Suppressor macrophage treated with lipopolysaccharide for 4 hours (primary cell): ENCODE results near the gene NCCRP1.

Experiments used
- DNase-seq: peaks from one replicate; pipeline ENCODE4 v3.0.0-alpha.2; 2020

NCCRP1 gene

GRCh38 chr19:39181500-39182173, 15.1 kb upstream of the NCCRP1 start:
- no peak for DNase-seq

- no peak for DNase-seq
These were observed 14.6 kb upstream of the NCCRP1 start for GRCh38 chr19:39182174-39182505.

GRCh38 chr19:39183104-39183503, 13.7 kb upstream of the NCCRP1 start:
- DNase-seq, result no peak

DNA sequence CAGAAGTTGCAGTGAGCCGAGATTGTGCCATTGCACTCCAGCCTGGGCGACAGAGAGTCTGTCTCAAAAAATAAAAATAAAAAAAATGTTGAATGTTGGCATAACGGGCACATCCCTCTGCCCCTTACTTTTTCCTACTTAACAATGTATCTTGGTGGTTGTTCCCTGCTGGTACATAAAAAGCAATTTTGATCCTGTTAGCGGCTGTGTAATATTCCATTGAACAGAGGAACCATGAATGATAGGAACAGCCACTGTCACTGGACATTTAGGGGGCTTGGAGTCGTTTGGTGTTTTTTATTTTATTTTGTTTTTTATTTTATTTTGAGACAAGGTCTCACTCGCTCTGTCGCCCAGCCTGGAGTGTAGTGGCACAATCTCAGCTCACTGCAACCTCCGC, 10.4 kb upstream of the NCCRP1 start:
- no peak for DNase-seq

DNA sequence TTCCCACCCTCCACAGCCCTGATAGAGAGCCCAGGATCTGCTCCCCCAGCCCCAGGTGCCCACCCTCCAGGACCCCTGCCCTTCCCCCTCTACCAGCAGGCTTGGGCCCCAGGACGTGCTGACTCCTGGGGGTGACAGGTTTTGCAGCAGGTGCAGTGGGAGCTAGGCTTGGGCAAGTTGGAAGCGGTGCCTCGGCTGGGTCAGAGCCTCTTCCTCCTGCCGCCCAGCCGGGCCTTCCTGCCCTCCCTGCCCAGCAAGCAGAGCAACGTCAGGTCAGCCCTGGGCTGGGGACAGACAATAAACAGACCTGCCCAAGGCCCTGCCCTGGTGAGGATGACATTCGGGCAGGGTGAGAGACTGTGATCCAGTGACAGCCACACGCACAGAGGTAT, 9.2 kb upstream of the NCCRP1 start:
- DNase-seq, result no peak

GRCh38 chr19:39188960-39189359, 7.8 kb upstream of the NCCRP1 start:
- no peak for DNase-seq

DNA sequence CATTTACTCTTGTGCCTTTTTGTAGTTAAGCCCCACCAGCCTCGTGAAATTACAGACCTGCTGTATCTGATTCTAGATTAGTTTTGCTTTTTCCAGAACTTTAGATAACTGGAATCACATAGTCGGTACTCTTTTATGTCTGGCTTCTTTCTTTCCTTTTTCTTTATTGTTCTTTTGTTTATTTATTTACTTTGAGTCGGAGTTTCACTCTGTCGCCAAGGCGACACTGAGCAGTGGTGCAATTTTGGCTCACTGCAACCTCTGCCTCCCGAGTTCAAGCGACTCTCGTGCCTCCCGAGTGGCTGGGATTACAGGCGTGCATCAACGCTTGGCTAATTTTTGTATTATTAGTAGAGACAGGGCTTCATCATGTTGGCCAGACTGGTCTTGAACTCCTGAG, 6.0 kb upstream of the NCCRP1 start:
- DNase-seq, result no peak

GRCh38 chr19:39192846-39193245, 3.9 kb upstream of the NCCRP1 start:
- no peak for DNase-seq

DNA sequence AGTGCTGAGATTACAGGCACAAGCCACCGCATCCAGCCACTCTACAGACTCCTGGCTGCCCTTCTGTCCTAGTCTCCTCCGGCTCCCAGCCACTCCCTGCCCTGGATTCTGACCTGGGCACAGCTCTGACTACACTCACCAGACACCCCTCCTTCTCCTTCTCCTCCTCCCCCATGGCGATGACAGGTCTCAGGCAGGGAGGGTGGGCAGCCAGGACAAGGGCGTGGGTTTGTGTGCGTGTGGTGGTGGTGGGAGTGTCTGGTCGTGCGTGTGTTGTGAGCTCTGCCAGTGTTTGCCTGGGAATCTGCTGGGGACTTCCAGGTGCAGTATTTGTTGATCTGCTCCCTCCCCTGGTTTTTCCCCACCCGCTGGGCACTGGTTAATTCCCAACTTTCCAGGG, 3.0 kb upstream of the NCCRP1 start:
- no peak for DNase-seq

- DNase-seq, result no peak
These were observed 1.8 kb upstream of the NCCRP1 start for GRCh38 chr19:39194832-39195542.

- no peak for DNase-seq
These were observed 1.0 kb upstream of the NCCRP1 start for GRCh38 chr19:39195755-39196154.

- no peak for DNase-seq
These were observed 444 bp upstream of the NCCRP1 start for GRCh38 chr19:39196320-39196719.

GRCh38 chr19:39197808-39198207, 1.0 kb downstream of the NCCRP1 start:
- DNase-seq, result no peak

DNA sequence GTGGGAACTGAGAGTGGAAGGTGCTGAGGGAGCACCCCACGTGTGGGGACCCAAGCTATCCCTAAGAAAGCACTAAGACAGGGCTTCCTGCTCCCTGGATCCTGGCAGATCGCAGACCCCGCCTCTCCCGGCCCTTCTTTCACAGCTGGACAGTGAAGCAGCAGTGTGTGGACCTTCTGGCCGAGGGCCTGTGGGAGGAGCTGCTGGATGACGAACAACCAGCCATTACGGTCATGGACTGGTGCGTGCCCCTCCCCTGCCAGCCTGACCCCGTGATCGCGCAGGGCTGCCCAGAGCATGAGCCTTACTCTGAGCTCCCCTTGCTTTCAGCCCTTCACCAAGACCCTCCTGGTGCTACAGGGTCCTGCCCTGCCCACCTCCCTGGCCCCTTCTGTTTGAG, 2.3 kb downstream of the NCCRP1 start:
- DNase-seq, result no peak

DNA sequence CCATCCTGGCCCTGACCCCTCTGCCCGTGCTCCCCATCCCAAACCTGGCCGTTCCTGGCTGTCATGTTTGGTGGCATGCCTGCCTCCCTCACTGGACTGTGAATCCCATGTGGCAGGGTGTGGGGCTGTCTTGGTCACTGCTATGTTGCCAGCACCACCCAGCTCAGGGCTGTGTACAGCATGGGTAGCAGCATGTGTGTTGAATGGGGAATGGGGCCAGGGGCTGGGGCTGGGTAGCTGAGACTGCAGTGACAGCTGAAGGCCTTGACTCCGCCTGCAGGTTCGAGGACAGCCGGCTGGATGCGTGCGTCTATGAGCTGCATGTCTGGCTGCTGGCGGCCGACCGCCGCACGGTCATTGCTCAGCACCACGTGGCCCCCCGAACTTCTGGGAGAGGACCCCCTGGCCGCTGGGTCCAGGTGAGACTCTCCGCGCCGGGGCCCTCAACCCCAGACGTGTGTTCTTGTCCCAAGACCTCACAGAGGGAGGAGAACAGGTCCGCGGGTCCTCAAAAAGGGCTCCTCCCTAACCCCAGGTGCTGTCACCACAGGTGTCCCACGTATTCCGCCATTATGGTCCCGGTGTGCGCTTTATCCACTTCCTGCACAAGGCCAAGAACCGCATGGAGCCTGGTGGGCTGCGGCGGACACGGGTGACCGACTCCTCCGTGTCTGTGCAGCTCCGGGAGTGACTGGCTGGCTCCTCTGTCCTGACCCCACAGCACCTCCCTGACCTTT, 3.5 kb downstream of the NCCRP1 start:
- DNase-seq, result no peak

DNA sequence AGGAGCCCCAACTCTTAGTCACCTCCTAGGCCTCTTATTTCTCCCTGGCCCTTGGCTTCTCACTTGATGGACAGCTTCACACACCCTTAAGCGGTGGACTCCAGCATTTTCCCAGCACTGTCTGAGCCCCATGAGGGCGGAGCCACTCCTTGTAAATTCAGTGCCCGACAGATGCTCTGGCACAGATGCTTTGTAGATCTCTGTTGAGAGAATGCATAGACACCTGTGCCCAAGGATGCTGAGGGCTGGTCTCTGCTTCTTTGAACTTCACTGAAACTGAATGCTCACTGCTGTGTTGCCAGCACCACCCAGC, 4.0 kb downstream of the NCCRP1 start:
- no peak for DNase-seq

- DNase-seq, result no peak
These were observed 6.2 kb downstream of the NCCRP1 start for GRCh38 chr19:39202998-39203355.

DNA sequence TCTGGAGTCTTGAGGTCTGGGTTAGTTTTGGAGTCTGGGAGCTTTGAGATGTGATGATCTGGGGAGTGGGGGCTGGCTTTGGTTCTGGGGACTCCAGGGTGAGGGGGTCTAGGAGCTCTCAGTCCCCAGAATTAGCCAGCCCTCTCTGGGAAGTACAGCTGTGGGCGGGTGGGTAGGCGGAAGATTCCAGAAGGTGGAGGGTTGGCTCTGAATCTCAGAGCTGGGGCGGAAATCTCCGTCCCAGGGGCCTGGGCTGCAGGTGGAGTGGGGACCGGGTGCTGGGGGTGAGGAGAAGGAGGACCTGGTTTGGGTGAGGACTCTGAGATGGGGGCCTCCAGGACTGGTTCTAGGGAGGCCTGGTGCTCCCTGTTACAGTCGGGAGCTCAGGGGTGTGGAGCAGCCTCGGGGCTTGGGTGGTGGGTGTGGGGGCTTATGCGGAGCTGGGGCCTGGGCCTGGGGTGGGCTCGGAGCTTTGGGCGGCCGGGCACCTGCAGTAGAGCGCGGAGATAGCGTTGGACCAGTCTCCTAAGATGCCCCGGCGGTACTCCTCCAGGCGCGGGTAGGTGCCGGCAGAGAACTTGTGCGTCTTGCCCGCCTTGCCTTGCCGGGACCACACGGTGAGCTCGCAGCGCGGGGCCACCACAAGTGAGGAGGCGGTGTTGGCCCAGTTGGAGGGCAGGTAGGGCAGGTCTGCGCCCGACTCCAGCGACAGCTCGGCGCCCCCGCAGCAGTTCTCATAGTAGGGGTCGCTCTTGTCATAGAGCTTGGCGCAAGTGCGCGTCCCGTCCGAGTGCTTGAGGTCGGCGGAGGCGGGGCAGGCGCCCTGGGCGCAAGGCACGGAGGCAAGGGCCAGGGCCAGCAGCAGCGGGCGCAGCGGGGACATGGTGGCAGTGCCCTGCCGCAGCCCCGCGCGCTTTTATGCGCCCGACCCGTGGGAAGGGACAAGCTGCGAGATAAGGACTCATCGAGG, 6.9 kb downstream of the NCCRP1 start, which contains the start of gene SYCN:
TSS of gene SYCN (minus strand) at position 892 of the 970 bp plus-strand sequence. CDS start at position 883, 9 bp downstream.
- DNase-seq, result no peak

DNA sequence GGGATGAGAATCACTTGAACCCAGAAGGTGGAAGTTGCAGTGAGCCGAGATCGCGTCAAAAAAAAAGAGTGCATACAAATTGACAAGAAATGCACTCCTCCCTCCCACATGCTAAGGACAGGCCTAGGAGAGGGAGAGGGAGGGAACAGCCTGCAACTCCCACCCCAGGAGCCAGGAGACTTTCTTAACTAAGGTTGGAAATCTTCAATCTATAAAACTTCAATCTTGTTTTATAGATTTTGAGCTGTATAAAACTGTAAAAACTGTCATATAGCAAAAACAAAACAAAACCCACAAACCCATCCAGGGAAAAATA, 8.6 kb downstream of the NCCRP1 start:
- no peak for DNase-seq

GRCh38 chr19:39206122-39206521, 9.4 kb downstream of the NCCRP1 start:
- DNase-seq, result no peak

GRCh38 chr19:39207293-39207836, 10.6 kb downstream of the NCCRP1 start:
- DNase-seq, result no peak

DNA sequence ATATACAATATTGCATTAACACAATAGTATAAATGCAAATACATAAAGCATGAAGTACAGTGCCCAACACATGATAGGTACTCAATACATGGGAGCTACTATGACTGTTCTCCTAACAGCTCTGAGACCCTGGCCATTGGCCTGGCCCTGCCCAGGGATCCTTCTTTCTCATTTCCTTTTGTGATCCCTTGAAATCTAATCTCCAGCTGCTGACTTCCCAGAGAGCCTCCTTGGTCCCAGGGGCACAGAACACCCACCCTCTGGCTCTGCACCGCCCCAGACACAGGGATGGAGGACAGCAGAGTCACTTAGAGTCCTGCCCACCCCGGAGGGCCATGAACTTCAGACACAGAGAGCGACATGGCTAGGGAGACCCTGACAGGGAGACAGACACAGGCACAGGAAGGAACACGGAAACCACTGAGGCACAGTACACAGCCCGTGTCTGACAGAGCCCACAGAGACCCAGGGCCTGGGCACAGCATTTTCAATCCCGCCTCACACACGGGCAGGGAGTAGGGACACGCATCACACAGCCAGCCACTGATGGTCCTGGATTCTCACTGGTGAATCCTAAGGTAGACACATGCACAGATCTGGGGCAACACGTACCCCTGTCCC, 11.5 kb downstream of the NCCRP1 start:
- no peak for DNase-seq

DNA sequence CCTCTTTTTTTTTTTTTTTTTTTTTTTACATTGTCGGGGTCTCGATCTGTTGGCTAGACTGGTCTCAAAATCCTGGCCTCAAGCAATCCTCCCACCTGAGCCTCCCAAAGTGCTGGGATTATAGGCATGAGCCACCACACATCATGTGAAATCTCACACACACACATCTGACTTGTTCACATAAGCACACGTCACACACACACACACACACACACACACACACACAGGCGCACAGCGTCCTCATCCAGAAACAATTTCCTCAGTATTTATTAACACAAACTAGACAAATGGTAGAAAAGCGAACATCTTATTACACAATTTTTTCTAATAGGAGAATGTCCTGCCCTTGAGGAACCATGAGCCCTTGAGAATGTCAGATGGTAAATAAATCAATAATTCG, 12.4 kb downstream of the NCCRP1 start:
- DNase-seq, result no peak
